HG03135 (cell line): ENCODE data around the gene MYO18A.

ENCODE experiments used
- ATAC-seq: cut with Tn5 transposase; IDR thresholded peaks from one replicate; pipeline ENCODE4 v1.9.1; 2021; ENCODE audit warnings: mild to moderate bottlenecking, moderate library complexity; ENCODE audit not compliant: unreplicated experiment

The MYO18A gene

GRCh38 chr17:29038085-29038795 lies 142.0 kb downstream of the MYO18A start:
- ATAC-seq, result no peak

DNA sequence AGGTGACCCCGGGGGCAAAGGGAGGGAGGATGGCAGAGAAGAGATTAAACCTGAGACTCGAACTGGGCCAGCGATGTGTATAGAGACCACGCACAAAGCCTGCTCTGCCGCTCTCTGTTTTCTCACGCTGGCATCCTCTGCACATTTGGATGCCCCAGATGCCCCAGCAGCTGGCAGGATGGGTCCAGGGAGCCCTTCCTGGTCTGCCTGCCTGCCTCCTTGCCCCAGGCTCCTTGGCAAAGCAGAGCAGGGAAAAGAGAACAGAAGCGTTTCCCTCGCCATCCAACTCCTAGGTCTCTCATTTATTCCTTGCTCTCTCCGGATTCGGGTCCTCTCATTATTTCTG lies 142.5 kb downstream of the MYO18A start:
- no peak for ATAC-seq

DNA sequence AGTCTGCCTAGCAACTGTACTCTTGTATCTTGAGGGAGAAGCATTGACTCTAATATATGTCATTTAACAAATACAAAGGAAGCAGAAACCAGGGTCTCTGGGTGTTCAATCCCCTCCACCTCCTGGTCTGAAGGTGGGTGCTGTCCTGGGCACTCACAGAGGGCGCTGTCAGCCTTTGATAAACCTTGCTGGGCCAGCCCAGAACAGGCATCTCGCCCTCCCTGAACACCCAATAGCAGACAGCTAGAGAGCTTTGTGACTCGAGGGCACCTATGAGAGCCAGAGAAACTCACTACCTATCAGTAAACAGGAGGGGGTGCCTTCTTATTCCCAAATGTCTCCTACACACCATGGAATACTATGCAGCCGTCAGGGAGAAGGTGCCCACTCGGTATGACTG lies 143.6 kb downstream of the MYO18A start:
- ATAC-seq, result no peak

GRCh38 chr17:29034510-29034909 lies 145.7 kb downstream of the MYO18A start:
- no peak for ATAC-seq

DNA sequence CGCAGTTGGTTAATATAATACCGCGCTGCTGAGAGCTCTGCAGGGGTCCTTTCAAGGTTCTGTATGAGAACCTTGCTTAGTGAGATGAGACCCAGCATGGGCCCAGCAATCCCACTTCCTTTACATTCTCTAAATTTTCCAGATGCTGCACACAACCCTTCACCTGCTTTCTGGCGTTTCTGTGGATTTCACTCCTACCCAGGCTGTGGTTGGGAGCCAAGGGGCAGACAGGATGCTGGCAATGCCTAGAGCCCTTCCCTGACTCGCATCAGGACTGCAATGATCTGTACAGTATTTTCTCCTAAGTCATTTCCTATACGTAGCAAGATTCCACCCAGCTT lies 147.4 kb downstream of the MYO18A start:
- no peak for ATAC-seq

DNA sequence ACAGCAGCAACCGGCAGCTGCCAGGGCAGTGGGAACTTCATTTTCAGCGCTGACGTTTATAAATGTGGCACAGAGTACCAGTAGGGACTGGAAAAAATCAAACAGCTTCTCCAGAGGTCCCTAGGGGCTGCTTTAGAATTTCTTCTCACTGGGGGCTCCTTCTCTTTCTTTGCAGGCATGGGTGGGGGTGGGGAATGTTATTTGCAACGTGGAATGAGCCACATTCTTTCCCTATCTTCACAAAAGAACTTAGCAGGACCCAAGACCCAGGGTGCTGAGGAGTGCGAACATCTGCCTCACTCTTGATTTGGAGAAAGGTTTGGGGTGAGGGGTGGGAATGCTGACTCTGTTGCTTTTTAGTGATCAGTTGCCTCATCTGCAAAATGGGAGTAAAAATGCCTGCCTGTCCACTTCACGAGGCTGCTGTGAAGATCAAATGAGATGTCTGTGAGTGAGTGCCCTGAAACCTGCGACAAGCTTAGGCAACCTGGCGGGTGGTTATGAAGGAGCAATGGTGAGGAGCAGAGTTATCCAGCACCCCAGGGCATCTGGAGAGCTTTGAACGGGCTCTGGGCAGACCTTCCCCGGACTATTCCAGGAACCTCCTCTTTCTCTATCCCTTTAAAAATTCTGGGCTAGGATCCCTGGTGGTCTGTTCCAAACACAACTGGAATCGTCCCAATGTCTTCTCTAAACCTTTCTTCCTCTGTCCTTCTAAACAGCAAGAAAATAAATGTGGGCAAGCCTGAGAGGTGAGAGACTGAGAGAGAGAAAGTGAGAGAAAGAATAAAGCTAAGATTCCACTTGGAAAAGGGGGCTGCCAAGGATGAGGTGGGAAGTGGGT lies 148.0 kb downstream of the MYO18A start:
- ATAC-seq, result no peak

DNA sequence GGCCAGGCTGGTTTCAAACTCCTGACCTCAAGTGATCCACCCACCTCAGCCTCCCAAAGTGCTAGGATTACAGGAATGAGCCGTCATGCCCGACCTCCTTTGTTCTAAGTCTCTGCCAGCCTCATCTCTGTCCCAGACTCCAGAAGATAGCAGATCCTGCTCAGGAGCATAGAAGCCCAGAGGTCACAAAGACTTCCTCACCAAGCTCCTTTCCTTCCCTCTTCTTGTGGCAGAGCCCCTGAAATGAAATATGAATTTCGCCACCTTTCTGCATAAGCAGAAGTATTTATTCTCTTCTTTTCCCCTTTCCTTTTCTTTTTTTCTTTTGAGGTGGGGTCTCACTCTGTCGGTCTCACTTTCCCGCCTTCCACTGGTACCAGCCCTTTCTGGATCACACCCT lies 148.7 kb downstream of the MYO18A start:
- ATAC-seq, result no peak

- ATAC-seq, result no peak
Observed at GRCh38 chr17:29024316-29024952, 155.8 kb downstream of the MYO18A start.

GRCh38 chr17:29022074-29022473 lies 158.1 kb downstream of the MYO18A start:
- no peak for ATAC-seq

DNA sequence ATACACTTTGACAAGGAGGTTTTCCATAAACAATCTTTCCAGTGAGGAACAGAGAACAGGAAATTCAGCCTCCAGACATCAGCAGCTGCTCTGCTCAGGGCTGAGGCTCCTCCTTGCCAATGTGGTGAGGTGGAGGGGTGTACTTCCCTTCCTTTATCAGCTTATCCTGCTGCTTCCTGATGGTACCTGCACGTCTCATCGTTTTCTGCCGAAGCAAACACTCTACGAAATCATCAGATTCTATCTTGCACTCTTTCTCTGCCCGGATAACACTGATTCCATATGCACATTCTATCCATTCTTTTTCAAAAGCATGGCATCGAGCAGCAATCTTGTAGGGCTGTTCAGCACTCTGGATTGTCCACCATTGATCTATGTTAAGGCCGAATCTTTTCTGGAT lies 159.0 kb downstream of the MYO18A start:
- no peak for ATAC-seq
